Temporal lobe (tissue), 2 donors: ENCODE measurements around the gene HLA-DQA2. TPM values are rescaled to one million over a fixed set of nuclear protein-coding genes. Genes with fewer than 3 reads are reported as not detected.

ENCODE experiments used
- small RNA-seq: library from RNA; depleted of rRNA; stranded (forward); fragments of <200 nt; gene quantifications from one replicate; pipeline ENCODE3, GENCODE V24; 2014; ENCODE audit warnings: low replicate concordance
- total RNA-seq: library from RNA; depleted of rRNA; stranded (reverse); fragments of >200 nt; gene quantifications from one replicate; pipeline ENCODE4 v1.2.3, GENCODE V29; 2014

Gene HLA-DQA2
- total RNA-seq, 1 donor from 2014 or later, result not detected

Small RNA genes lying within 50 kb of the gene (small RNA-seq; reads per million reads assigned to genes)
- not detected for gene MIR3135B

Other genes with a start within 250 kb of the HLA-DQA2 start
- not detected for gene HLA-DRB5, start 211.1 kb upstream of the HLA-DQA2 start, total RNA-seq
- gene HLA-DRB1, start 151.5 kb upstream of the HLA-DQA2 start, total RNA-seq, result 1.7 TPM
- under 0.01 TPM for gene HLA-DQA1, start 104.0 kb upstream of the HLA-DQA2 start, total RNA-seq
- gene HLA-DQB1, start 74.7 kb upstream of the HLA-DQA2 start, total RNA-seq, result not detected
- gene HLA-DQB2, start 22.1 kb downstream of the HLA-DQA2 start, total RNA-seq, result not detected
- not detected for gene HLA-DOB, start 75.6 kb downstream of the HLA-DQA2 start, total RNA-seq
- 2.2 TPM for gene TAP2, start 97.3 kb downstream of the HLA-DQA2 start, total RNA-seq
- gene PSMB8, start 102.7 kb downstream of the HLA-DQA2 start, total RNA-seq, result 2.0 TPM
- gene TAP1, start 112.3 kb downstream of the HLA-DQA2 start, total RNA-seq, result 3.4 TPM
- gene PSMB9, start 112.8 kb downstream of the HLA-DQA2 start, total RNA-seq, result 0.74 TPM
- gene HLA-DMB, start 199.6 kb downstream of the HLA-DQA2 start, total RNA-seq, result 0.49 TPM
- gene HLA-DMA, start 211.7 kb downstream of the HLA-DQA2 start, total RNA-seq, result 1.5 TPM
- gene BRD2, start 227.2 kb downstream of the HLA-DQA2 start, total RNA-seq, result 68.6 TPM